GM19438 (cell line): ENCODE results near the gene C12orf60.
"Not testable (repeated sequence)": the region's sequence is repeated elsewhere in the genome, so short reads cannot be mapped to it uniquely, and the experiment has no call there.

Experiments
- ATAC-seq: cut with Tn5 transposase; IDR thresholded peaks from one replicate; pipeline ENCODE4 v1.9.1; 2021; ENCODE audit warnings: low read depth; ENCODE audit not compliant: unreplicated experiment

Gene C12orf60, protein sequence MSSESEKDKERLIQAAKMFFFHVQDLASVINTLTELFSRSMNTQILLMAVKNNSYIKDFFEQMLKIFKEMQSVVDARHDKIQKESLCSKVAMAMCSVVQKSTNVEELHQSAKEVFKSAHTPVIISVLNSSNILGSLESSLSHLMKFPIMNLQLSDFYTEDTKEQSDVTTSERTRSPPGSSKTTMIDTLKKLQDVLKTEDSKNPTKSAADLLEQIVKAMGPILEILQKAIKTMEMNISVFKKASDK

DNA sequence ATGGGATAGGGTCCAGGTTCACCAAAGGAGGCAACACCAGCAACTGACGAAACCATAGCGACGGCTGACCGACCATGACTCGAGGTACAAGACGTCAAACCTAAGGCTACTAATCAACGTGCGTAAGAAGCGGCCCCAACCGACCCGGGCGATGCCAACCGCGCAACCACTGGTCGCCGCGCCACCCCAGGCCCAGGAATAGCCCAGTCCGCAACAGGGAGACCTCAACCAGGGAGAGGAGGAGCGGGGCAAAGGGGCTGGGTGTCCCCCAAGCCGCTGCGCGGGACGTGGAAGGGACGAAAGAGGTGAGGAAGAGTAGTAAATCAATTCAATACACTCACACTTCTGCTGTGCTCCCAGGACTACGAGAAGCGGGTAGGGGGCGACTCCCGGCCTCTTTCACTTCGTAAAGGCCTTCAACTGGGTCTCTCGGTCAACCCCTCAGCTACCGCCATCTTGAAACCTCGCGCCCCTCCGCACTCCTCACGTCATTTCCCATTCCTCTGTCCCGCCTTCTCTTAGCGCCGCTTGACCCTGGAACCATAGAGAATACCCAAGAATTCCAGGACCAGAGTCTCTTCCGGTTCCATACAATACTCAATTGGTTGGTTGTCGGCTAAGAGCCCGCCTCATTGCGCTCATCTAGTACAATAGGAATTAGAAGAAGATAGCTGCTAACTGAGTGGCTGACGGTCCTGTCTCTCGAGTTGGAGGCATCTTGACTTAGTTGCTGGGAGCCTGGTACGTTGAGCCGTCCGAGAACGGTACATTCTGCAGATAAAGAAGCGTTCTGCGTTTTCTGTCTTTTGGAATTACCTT, at the start of gene C12orf60, which contains the start of gene WBP11:
TSS of gene C12orf60 (plus strand) at position 660 of the 819 bp plus-strand sequence. CDS start 19,266 bp downstream, outside the sequence.
TSS of gene WBP11 (minus strand) at position 468 of the 819 bp plus-strand sequence. CDS start 2,095 bp downstream, outside the sequence.
- ATAC-seq: peak; percentile 99

DNA sequence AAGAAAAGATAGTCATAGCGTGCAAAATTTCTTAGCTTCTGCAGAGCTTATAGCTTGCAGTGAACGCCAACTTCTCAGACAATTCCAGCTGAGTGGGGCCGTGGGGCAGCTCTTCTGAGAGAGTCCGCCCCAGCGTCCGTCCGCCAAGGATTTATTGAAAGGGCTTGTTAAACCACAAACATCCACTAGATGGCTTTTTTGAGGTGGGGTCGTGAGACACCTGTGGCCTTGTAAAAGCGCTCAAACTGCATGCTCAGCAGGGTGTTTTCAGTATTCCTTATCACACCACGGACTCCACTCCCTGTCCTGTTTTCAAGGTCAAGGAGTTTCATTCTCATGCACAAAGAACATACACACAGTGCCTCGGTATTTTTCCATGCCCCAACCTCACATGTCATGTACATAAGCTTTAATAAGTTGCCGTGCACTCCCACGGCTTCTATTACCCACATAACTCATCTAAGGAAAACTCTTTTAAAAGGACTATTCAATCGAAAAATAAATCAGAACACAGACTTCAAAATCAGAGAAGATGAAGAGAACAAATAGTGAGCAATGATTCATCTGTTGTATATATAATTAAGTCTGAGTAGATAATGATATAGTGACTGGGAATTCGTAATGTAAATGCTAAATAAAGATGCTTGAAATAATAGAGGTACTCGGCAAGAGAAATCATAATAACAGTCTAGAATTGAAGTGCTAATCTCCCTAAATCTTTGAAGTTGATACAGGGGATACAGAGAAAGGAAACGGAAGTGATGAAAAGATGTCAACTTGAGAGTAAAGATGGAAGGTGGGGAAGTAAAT, 46.9 kb upstream of the C12orf60 start:
- no peak for ATAC-seq

DNA sequence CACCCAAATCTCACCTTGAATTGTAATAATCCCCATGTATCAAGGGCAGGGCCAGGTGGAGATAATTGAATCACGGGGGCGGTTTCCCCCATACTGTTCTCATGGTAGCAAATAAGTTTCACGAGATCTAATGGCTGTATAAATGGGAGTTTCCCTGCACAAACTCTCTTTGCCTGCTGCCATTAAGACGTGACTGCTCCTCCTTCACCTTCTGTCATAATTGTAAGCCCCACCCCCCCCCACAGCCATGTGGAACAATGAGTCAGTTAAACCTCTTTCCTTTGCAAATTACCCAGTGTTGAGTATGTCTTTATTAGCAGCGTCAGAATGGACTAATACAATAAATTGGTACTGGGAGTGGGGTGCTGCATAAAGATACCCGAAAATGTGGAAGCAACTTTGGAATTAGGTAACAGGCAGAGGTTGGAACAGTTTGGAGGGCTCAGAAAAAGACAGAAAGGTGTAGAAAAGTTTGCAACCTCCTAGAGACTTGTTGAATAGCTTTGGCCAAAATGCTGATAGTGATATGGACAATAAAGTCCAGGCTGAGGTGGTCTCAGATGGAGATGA, 43.7 kb upstream of the C12orf60 start:
- ATAC-seq: not testable (repeated sequence)

DNA sequence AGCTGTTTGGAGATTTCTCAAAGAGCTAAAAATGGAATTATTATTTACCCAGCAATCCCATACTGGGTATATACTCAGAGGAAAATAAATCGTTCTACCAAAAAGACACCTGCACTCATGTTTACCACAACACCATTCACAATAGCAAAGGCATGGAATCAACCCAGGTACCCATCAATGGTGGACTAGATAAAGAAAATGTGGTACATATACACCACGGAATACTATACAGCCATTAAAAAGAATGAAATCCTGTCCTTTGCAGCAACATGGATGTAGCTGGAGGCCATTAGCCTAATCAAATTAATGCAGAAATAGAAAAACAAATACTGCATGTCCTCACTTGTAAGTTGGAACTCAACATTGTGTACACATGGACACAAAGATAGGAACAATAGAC, 38.1 kb upstream of the C12orf60 start:
- no peak for ATAC-seq

DNA sequence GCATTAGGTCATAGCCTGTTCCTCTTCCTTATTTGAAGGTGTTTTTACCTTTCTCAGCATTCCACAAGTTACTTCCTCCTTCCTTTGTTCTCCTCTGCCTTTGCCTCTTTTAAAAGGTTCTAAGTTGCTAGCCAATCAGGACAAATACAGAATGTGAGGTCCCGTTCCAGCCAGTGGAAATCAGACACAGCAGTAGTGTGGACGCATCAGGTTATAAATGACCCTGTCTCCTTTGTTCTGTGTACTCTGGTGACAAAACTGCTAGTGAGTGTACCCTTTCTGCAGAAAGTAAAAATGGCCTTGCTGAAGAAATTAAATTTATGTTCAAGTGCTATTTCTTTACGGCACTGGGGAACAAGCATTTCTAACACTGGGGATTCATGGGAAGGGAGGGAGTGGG, 37.5 kb upstream of the C12orf60 start:
- not testable (repeated sequence) for ATAC-seq

DNA sequence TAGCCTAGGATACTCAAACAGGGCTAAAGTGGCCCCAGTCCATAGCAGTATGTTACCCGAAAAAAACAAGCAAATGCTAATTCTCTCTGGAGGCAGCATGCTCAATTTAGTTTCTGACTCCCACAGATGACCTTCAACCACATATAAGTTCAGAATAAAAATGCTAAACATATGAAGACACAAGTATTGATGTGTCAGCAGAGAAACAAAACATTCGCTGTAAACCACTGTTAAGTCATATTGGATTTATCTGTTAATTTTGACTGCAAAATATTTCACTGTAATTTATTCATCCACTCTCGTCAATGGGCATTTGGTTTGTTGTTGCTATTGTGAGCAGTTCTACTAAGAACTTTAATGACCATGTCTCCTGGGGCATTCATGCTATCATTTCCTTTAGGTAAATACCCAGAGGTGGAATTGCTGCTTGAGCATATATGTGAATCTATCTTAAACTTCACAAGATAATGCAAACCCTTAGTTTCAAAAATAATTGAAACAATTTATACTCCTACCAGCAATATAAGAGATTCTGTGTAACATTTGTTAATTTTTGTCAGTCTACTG, 36.7 kb upstream of the C12orf60 start:
- no peak for ATAC-seq

DNA sequence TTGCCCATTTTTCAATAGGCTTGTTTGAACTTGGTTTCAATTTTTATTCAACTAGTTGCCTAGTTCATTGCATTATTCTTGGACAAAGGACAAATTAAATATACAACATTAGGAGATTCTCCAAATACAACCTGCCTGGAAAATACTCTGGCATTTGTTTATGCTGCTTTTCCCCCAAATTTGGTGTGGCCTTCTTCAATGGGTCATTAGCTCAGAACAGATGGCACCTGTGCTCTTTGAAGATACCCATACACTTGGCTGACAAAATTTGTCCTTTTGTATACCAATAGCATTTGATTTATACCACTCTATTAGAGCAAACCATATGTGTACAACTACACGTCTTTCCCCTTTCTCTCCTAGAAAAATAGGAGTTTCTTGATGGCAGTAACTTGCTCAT, 35.9 kb upstream of the C12orf60 start:
- no peak for ATAC-seq

DNA sequence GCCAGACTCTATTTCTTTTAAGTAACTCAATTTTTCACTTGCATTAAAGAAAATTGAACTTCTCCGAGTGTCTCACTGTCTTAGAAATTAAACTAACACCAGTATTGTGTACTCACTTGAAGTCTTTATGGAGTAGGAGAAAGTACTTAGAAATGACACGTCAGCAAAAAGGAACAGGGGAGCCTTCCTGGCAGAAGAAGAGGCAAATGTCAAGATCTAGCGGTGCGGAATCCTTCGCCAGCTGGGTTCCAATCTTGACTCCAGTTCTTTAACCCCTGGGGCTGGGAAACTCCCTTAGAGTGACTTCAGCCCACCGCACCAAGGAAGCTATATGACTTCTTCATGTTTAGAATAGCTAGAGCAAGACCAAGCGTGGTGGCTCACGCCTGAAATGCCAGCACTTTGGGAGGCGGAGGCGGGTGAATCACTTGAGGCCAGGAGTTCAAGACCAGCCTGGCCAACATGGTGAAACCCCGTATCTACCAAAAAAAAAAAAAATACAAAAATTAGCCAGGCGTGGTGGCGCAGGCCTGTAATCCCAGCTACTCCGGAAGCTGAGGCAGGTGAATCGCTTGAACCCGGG, 34.6 kb upstream of the C12orf60 start:
- no peak for ATAC-seq

DNA sequence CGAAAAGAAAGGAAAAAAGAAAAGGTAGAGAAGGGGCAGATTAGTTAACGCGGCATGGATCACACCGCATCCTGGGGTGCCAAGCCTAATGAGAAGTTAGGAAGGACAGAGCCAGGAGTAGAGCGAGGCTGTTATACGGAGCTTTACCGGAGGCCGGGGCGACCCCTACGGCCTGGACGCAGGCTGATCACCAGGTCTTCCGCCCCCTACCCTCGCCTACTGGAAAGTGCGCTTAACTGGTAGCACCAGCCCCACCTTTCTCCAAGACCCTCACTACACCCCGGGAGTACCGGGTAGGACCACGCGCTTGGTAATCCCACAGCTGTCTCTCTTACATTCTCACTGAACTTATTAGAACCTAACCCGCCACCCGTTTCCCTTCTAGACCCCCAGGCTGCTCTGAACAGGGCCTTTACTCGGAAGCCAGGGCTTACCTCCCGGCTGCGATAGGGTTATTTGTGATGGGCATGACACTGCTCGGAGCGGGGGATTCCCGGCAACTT, 34.0 kb upstream of the C12orf60 start:
- no peak for ATAC-seq

DNA sequence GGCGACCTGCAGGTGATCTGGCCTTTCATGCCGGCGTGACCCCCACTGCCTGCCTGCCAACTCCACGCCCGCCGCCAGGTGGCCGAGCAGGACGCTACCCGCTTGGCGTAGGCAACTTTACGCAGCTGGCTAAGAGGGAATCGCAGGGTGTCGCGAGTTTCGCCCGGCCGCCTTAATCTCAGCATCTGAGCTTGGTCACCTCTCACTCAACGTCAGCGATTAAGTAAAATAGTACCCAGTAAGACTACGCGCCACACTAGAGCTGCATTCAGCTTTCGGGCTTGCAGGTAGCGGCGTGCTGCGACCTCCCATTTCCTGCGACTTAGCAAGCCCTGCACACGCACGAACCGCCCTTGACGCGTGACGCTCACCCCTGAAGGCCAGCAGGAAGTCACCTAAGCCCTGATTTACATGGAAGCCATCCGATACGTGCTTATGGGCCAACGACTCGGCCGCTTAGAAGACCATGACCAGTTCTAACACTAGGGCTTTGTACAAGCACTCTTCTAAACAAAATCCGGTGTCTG, 33.4 kb upstream of the C12orf60 start:
- ATAC-seq: peak; percentile 33

DNA sequence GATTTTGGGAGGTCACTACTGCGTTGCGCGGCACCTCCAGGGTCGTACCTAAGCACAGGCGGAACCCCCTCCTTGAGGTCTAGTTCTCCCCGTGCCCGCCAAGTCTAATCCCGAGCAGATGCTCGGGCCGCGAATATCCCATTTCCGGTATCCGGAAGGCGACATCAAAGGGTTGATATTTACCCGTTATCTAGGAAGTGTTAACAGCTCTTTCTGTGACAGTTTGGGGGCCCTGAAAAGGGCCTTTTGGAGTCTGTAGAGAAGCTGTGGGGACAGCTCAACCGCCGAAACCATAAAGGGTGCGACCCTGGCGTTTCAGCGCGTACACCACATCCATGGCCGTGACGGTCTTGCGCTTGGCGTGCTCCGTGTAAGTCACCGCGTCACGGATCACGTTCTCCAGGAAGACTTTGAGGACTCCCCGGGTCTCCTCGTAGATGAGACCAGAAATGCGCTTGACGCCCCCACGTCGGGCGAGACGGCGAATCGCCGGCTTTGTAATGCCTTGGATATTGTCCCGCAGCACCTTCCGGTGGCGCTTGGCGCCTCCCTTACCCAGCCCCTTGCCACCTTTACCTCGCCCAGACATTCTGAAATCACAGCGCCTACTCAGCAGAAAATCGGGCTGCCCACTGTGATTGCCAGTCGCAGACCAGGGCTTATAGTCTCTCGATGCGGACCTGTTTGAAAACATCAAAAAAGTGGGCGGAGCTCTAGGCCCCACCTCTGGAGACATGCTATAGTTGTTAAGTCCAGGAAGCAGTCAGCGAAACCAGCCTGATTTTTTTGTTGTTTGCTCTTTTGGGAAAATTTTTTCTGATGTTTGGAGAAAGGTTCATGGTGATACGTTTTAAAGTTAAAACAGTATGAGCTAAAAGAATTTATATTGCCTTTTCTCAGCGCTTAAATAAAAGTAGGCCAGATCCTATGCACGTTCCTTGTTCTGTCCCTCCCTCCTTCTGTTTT, 32.7 kb upstream of the C12orf60 start:
- peak; percentile 11 for ATAC-seq

DNA sequence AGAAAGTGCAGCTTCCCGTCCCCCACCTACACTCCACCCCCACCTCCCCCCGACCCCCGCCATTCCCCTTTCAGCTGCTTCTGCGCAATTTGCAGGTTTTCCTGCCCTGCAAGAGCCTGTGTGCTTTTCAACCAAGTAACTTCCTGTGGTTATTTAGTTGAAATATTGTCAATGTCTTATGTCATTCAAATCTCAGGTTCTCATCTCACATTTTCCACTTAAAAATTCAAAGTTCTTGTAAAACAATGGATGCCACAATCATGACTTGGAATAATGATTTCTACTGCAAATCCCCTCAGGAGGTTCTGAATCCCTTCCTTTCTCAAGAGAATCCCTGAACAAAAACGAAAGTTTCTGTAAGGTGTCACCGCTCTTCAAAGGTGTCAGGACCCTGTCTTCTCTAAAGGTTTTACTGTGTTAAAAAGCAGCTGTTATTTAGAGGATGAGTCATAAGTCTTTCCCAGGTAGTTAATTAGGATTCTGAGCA, 31.8 kb upstream of the C12orf60 start:
- no peak for ATAC-seq

DNA sequence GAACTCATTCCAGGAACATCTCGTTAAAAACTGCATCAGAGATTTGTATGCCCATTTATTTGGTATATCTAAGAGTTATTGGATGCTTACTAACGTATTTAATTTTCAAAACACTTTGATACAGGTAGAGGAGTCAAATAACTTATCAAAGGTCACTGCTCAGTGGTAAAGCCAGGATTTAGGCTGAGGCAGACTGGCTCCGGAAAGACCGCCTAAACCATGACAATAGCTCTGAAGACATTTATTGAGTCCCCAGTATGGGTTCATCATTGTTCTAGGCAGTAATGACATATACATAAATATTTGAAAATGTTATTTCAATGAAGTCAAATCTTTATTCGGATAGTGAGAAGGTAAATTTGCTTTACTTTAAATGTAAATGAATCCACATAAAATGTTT, 30.5 kb upstream of the C12orf60 start:
- ATAC-seq: no peak

DNA sequence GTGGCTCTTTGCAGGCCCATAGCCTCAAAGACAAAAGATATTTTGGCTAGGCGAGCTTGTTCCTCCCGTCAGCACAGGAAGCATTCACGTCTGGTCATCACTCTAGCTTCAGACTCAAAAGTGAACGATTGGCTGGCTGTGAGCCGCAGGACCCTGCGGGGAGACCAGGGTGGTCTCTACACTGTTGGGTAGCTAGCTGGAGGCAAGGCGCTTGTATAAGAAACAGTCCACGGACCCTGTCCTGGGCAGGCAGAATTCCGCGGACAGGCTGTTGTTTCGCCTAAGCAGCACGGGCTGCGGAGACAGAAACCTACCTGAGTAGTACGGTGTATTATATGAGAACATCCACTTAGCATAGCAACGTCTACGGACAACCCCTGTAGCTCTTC, 29.8 kb upstream of the C12orf60 start:
- peak; percentile 21 for ATAC-seq

DNA sequence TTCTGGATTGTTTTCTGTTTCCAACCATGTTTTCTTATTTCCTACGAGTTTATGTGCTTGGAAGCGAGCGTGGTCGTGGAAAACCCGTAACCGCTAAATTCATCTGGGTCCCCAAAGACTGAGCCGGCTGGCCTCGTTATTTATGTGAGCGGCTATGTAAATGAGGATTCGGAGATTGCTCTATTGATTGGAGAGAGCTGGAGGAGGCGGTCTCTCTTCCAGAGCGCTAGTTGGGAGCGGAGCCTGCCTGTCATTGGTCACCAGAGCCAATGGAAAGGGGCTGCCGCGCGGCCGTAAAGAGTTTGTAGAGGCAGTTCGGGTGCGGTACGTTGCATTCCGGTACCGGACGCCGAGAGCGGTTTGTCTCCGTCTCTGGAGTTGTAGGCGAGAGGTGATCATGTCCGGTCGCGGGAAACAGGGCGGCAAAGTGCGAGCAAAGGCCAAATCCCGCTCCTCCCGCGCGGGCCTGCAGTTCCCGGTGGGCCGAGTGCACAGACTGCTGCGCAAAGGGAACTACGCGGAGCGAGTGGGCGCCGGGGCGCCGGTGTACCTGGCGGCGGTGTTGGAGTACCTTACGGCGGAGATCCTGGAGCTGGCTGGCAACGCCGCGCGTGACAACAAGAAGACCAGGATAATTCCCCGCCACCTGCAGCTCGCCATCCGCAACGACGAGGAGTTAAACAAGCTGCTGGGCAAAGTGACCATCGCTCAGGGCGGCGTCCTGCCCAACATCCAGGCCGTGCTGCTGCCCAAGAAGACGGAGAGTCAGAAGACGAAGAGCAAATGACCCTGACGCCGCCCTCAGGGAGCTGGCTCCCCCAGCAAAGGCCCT, 29.2 kb upstream of the C12orf60 start:
- ATAC-seq: peak; percentile 55

DNA sequence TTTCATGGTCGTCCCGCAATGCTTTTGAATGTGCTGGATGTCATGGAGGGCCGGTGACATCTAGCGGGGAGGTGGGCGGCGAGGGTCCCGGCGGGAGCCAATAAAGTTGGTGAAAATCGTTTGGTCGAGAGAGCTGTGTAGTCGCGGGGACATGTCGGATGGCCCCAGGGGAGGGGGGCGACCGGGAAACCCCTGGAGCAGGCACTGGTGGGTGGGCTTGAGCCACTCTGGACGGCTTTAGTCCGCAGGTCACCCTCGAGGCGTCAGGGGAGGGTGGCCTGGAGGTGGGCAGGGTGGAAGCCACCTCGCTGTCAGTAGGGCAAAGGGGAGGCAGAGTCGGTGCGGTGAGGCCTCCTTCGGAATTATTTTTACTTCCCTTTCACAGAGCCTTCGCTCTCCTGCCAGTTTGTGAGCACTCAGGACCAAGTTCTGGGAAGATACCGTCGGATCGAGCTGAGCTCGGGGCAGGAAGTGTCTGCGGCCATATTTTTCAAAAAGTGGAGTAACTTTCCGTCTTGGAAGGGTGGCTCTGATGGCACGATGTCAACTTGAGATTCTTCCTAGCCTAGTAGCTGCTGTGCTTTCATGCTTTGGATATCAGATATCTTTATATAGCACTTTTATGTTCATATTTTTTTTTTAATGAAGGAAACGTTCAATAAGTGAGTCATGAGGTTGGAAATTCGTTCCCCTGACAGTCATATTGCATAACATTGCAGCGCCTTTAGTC, 28.4 kb upstream of the C12orf60 start:
- ATAC-seq: no peak

DNA sequence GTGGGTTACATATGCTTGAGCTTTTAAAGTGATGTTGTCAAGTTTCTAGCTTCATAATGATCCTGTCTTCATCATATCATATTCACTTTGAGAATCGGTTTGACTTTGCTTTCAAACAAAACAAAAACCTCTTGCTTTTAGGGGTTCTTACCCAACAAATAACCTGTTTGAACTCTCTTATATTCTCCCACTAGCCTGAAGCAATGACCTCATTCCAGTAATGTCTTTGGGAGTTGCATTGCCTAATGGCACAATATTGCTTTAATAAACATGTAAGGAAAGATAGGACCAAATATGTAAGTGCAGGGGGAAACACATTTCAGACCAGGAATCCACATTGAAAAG, 27.9 kb upstream of the C12orf60 start:
- ATAC-seq: no peak
